Stimulated activated CD4-positive, alpha-beta T cell treated with anti-CD3 and anti-CD28 coated beads, Interleukin-12 subunit alpha, Interleukin-12 subunit beta, amount 100 ng/mL, for 48 hours (primary cell): ENCODE results near the gene BNC2.

Experiments
- DNase-seq, 3 donors: peaks; one replicate each; pipeline ENCODE4 v3.0.0-alpha.2; 2020; ENCODE audit warnings: low read depth in 2 of 3, low spot score in 1 of 3

BNC2 gene

GRCh38 chr9:16817514-16817913 is 53.0 kb downstream of the BNC2 start:
- DNase-seq, result no peak

GRCh38 chr9:16817002-16817401 is 53.5 kb downstream of the BNC2 start:
- no peak for DNase-seq

- no peak for DNase-seq
Measured at GRCh38 chr9:16816011-16816410, 54.5 kb downstream of the BNC2 start.

- DNase-seq, result no peak
Measured at GRCh38 chr9:16815079-16815478, 55.4 kb downstream of the BNC2 start.

GRCh38 chr9:16813838-16814237 is 56.6 kb downstream of the BNC2 start:
- no peak for DNase-seq

GRCh38 chr9:16811987-16812685 is 58.3 kb downstream of the BNC2 start:
- no peak for DNase-seq

- no peak for DNase-seq
Measured at GRCh38 chr9:16809912-16810610, 60.4 kb downstream of the BNC2 start.

- no peak for DNase-seq
Measured at GRCh38 chr9:16806674-16807073, 63.8 kb downstream of the BNC2 start.

GRCh38 chr9:16803648-16804047 is 66.8 kb downstream of the BNC2 start:
- no peak for DNase-seq

GRCh38 chr9:16801871-16802466 is 68.5 kb downstream of the BNC2 start:
- DNase-seq, result no peak

GRCh38 chr9:16796304-16796825 is 74.1 kb downstream of the BNC2 start:
- no peak for DNase-seq

- DNase-seq, result no peak
Measured at GRCh38 chr9:16794871-16795639, 75.4 kb downstream of the BNC2 start.

GRCh38 chr9:16794103-16794502 is 76.4 kb downstream of the BNC2 start:
- no peak for DNase-seq

- DNase-seq, result no peak
Measured at GRCh38 chr9:16787724-16788123, 82.7 kb downstream of the BNC2 start.

GRCh38 chr9:16784002-16784401 is 86.5 kb downstream of the BNC2 start:
- DNase-seq, result no peak

- no peak for DNase-seq
Measured at GRCh38 chr9:16782490-16782889, 88.0 kb downstream of the BNC2 start.

GRCh38 chr9:16775330-16775729 is 95.1 kb downstream of the BNC2 start:
- no peak for DNase-seq

- DNase-seq, result no peak
Measured at GRCh38 chr9:16773617-16774016, 96.9 kb downstream of the BNC2 start.

GRCh38 chr9:16773116-16773515 is 97.4 kb downstream of the BNC2 start:
- DNase-seq, result no peak

- no peak for DNase-seq
Measured at GRCh38 chr9:16771356-16771755, 99.1 kb downstream of the BNC2 start.

GRCh38 chr9:16769291-16769690 is 101.2 kb downstream of the BNC2 start:
- DNase-seq, result no peak
